Measurements from ENCODE around the gene SRBD1.

SRBD1 gene

DNA sequence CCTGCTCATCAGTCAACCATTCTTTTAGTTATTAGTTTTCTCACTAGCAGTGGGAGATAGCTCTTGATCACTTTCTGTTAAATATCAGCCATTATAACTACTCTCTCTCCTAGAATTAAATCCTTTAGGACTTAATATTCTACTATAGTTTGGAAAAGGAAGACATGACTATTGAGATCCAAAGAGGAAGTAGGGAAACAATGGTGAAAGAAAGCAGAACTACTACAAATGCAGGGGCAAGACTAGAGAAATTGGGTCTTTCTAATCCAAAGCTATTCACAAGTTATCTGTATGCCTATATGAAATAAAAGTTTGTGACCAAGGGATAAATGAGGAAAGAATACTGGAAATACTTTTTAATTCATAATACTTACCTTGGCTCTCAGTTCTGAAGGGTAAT lies 65.1 kb downstream of the SRBD1 start:
- no peak for DNase-seq (ENCODE audit: low read depth)

DNA sequence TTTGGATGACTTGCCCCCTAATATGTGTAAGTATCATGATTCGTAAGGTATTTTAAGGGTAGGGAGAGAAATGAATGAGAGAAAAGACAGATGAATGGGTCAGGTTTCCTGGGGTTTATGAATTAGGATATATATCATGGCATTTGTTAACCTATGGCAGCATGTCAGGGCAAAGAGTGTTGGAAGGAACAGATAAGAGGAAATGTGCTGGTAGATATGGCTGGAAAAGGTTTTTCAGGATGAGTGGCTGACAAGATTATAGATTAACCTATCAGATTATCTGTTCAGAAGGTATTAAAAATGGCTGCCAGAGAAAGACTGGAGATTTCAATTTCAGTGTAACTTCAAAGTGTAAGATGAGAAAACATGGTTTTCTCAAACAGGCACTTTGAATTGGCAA lies 67.8 kb downstream of the SRBD1 start:
- DNase-seq (ENCODE audit: low read depth): no peak

DNA sequence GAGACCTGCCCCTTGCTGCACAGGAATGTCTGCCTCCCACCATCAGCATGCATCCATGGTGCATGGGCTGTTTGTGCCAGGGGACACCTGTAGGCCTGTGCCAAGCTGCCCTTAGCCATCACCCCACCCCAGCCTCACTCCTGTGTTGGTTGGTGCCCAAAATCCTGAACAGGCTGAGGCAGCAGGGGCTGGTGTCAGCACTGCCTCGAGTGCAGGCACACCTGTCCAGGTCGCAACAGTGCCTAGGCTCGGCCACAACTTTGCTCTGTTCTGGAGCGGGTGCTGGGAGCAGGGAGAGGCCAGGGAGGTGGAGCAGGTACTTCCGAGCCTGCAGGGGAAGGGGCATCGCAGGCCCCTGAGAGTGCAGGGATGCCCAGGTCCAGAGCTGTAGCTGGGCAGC lies 69.1 kb downstream of the SRBD1 start:
- DNase-seq (ENCODE audit: low read depth): no peak

DNA sequence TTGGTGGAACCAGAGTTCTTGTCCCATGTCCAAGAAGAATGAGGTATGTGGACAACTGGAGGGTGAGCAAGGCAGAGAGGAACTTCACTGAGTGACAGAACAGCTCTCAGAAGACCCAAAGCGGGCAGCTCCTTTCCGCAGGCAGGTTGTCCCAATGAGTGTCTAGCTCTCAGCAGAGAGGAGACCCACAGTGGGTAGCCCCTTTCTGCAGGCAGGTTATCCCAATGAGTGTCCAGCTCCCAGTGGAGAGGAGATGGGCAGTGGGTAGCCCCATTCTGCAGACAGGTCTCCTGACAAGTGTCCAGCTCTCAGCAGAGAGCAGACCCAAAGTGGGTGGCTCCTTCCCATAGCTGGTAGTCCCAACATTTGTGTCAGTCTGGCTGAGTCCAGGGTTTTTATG lies 69.6 kb downstream of the SRBD1 start:
- DNase-seq (ENCODE audit: low read depth): no peak

DNA sequence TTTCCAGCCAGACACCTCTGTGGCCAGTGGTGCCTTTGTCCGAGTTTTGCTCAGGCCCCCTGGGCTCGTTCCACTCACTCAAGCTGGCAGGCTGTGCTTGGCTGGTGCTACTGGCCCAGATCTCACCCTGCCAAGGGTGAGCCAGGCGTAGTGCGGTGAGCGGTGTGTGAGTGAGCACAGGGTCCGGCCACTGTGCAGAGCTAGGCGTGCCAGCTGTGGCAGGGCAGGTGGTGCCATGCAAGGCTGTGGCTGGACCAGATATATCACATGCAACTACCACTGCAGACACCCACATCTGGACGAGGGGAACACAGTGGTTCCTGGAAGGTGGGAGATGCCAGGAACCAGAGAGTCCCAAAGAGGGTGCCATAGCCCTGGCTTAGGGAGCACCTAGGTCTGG lies 70.1 kb downstream of the SRBD1 start:
- DNase-seq (ENCODE audit: low read depth): no peak

DNA sequence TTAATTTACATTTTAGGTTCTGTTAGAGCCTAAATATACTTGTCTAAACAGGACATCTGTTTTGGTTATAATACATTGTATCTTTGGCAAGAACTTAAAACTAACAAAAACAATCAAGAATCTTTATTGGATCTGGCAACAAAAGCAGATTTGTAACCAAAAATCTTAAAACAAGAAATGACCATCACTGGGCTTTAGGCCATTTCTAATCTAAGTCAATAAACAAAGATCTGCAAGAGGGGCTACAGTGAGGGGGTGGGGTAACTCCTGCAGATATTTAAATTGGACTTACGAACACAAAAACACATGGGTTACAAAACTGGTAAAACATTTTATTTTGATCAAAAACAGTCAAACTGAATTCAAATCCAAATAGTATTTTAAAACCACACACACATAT lies 77.3 kb downstream of the SRBD1 start:
- DNase-seq (ENCODE audit: low read depth): no peak

DNA sequence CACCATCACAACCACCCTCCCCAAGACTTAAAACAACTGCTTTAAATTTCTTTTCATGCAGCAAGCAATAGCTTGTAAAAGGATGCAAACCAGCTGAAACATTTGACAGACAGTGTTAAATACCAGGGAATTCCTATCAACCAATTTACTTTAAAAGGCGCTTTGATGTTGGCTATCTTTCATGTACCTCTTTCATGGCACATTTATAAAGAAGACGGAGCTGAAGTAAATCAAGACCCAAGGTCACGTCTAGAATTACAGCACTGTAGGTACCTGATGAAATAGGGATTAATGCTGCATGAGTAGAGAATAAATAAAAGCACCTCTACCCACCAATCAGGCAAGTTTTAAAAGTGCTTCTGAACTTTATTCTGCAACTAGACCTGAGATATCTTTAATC lies 78.9 kb downstream of the SRBD1 start:
- DNase-seq (ENCODE audit: low read depth): no peak

DNA sequence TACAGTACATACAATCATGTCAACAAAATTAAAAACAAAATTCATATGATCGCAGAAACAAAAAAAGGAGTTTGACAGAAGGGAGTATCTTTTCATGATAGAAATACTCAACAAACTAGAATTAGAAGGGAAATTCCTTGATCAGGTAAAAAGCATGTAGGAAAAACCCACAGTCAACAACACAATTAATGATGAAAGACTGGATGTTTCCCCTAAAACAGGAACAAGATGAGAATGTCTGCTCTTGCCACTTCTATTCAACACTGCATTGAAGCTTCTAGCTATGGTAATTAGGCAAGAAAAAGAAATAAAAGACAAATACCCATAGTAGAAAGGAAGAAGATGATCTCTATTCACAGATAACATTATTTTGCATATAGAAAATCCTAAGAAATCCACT lies 87.1 kb downstream of the SRBD1 start:
- no peak for DNase-seq (ENCODE audit: low read depth)

DNA sequence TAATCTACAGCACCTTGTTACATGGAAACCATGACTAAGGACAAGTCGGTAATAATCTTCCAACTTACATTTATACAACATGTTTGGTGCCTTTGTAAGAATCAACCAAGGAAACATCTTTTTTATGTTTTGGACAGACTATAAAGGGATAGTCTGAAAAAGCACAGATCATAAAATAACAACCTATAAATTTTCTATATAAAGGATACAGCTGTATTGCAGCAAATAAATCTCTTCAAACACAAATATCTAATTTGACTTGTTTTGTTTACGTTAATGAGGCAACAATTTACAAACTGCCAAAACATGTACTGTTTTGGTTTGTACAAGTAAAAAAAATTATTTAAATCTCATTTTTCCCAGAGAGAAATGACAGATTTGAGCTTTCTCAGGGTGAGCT lies 92.5 kb downstream of the SRBD1 start:
- no peak for DNase-seq (ENCODE audit: low read depth)

DNA sequence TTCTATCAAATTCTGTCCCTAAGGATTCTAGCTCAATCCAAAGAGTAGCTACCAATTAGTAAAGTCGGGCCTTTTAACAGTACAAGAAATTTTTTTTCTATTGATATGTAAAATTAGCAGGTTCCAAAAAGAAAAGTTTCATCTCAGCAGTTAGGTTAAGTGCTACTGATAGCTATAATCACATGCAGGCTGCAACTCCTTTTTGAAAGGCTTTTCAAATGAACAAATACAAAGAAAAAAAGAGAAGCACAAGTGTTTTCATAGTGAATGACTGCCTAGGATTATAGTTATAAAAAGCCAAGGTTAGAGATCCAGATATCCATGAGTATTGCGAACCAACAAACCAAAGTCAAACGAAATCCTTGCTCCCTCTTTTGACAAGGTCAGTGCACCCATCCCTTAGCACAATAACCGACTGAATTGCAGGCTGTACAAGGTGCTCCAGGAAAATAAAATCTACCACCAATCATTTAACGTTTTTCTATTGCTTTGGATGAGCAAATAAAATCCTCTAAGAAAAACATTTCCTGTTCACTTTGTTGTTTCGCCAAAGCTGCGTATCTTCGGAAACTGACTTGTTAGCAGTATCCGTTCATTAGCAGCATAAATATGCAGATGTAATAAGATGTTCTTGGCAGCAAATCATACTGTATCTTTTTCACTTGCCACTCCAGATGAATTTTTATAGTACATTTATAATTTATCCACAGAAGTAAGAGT lies 100.2 kb downstream of the SRBD1 start:
- no peak for DNase-seq (ENCODE audit: low read depth)

DNA sequence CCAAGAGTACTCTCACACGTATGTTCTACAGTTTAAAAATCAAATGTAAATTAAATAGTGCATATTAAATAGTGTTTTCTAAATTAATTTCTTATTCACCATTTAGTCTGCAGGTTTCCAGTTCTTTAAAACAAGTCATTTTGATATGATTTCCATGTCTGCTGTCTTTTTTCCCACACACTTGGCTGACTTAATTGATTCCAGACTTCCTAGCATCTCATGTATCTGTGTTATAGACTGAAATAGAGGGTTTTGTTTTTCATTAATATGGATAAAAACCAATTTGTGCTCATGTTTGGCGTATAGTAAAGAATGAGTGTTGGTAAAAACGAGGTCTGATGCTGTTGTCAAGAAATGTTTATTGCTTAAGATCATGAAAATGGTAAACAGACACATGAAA lies 104.3 kb downstream of the SRBD1 start:
- no peak for DNase-seq (ENCODE audit: low read depth)

DNA sequence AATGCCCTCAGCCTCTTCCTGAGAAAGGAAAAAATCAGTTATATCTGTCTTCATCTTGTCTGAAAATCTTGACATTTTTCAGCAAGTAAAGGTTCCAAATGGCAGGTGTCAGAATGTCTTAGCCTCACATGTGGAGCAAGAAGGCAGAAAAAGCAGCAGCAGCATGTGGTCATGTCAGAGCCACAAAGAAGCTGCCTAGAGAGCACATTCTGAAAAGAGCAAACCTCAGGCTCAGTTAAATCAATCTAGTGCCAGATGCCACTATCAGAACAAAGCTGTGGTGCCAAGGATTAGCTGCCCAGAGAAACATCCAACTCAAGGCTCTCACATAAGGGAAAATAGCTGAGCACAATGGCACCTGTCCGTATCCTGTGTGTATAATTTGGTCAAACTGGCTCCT lies 105.9 kb downstream of the SRBD1 start:
- no peak for DNase-seq (ENCODE audit: low read depth)

DNA sequence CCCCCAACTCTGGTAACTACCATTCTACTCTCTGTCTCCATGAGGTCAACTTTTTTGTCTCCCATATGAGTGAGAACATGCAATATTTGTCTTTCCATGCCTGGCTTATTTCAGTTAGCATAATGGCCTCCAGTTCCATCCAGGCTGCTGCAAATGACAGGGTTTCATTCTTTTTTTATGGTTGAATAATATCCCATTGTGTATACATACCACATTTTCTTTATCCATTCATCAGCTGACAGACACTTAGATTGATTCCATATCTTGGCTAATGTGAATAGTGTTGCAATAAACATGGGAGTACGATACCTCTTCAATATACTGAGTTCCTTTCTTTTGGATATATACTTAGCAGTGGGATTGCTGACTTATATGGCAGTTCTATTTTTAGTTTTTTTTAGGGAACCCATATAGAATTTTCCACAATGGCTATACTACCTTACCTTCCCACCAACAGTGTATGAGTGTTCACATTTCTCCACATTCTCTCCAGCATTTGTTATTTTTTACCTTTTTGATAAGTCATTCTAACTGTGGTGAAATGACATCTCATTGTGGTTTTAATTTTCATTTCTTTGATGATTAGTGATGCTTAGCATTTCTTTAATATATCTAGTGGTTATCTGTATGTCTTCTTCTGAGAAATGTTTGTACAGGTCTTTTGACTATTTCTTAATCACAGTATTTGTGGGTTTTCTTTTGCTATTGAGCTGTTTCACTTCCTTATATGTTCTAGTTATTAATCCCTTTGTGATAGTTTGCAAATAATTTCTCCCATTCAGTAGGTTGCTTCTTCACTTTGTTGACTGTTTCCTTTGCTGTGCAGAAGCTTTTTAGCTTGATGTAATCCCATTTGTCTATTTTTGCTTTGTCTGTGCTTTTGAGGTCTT lies 112.2 kb downstream of the SRBD1 start:
- DNase-seq (ENCODE audit: low read depth): no peak

DNA sequence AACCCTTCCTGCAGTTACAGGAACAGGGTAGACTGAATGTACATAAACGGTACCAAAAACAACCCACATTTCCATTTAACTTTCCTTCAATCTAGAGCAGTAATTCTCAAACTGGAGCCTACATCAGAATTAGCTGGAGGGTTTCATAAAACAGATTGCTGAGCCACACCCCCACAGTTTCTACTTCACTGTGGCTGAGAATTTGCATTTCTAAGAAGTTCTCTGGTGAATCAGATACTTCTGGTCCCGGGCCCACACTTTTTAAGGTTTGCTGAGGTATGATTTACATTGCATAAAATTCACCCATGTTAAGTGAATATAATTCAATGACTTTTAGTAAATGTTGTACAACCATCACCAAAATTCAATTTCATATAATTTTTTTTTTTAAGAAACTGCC lies 113.7 kb downstream of the SRBD1 start:
- peak; percentile 25 for DNase-seq (ENCODE audit: low read depth)

DNA sequence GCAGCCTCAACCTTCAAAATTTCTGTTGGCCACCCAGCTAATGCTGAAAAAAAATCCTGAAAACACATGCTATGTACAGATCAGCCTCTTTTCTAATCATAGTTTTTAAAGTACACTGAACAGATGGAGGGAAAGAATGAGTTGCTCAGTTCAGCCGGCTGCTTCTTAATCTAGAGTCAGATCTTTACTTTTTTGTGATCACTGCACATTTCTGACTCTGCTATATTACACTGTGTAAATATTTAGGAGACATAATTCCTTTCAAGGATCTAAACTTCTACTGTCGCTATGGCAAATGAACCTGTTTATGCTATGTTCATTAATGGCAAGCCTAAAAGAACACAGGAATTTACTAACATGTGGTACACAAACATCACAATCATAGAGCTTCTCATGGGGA lies 114.2 kb downstream of the SRBD1 start:
- DNase-seq (ENCODE audit: low read depth): no peak

DNA sequence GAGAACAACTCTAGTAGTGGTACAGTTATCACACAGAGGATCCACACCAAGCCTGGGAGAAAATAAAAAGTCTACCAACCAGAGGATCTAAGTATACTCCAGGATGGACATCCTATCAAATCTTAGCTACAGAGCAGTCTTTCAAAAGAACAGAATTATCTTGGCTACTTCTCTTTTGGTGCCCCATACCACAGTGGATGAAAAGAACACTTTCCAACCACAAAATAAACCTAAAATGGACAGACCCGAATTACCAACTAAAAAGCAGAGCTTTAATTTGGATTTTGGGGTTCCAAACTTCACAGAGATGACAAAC lies 116.1 kb downstream of the SRBD1 start:
- no peak for DNase-seq (ENCODE audit: low read depth)

DNA sequence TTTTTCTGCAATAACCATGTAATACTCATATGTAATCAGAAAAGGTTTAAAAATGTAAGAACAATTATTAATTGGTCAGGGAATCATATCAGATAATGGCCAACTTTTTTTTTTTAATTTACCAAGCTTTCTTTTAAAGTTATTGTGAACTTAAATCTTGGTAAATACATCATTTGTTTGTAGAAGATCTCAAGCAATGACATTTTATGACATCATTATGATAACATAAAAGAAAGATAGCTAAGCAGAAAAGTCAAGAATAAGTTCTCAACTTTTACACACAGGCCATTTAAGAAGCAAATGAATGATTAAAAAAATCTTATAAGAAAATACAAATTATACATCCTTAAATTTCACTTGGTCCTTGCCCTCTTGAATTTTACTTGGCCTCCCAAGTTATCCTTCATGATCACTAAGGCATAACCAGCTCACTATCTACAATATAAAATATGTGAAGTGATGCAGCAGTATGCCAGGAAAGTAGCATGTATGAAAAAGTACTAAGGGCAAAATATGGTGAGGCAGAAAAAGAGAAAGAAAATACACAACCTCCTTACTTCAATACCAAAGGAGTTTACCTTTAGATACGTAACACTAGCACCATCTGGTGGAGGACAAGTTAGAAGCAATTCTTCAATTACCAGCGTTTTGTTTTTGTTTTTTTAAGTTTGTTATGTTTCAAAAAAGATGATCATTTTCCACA lies 116.6 kb downstream of the SRBD1 start:
- DNase-seq (ENCODE audit: low read depth): no peak

DNA sequence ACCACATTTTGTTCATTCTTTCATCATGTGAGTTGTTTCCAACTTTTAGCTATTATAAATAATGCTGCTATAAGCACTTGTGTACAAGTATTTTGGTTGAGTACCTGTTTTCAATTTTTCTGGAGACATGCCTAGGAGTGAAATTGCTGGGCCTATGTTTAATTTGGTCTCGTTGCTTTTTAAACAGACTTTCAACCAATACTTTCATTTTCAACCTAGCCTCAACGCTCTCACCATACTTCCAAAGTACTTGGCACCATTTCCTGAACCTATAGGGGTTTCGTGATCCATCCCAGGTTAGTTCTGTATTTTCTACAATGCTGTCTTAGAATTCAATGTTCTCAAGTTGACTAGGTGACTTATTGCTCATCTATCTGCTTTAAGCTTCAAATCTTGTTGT lies 126.1 kb downstream of the SRBD1 start:
- DNase-seq (ENCODE audit: low read depth): no peak

DNA sequence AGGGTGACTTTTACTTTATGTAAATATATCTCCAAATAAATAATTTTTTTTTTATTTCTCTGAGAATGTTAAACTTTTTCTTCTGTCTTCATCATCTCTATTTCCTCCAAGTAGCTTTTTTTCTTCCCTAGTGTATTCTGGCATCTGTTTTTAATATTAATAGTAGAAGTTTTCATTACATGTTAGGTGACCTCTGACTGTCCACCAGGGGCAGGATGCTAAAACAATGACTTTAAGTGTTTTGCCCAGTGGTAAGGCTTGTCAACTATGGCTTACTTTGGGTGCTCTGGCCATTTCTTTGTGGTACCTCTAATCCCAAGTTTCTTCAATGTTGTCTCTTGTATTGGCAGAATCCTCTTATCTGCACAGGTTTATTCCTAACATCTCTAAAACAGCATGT lies 127.1 kb downstream of the SRBD1 start:
- DNase-seq (ENCODE audit: low read depth): no peak

DNA sequence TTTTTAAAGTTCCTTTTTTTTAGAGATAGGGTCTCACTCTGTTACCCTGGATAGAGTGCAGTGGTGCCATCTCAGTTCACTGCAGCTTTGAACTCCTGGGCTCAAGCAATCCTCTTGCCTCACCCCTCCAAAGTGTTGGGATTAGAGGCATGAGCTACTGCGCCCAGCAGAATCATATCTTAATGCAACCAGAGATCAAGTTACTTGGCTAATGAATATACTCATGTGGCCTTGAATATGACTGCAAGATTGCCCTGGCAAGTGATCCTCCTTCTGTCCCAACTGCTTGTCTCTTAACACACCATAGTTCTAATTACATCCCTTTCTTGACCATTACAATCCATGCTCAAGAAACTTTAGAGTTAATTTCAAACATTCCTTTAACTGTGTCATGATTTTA lies 133.5 kb downstream of the SRBD1 start:
- no peak for DNase-seq (ENCODE audit: low read depth)

DNA sequence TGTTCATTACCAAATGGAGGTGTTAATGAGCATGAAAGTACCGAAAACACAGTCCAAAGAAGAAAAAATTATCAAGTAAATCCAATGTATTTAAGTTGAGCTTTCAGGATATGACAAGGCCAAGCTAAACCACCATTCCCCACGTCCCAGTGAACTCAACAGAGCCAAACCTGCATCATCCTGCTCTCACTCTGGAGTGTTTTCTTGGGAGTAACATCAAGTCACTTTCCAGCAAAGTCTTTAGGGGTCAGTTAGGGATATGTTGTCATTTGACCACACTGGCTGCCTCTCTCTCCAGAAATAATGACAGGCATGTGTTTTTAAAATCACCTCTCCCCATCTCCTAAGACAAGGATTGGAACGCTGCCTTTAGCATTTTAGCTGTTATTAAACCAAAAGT lies 140.5 kb downstream of the SRBD1 start:
- no peak for DNase-seq (ENCODE audit: low read depth)

DNA sequence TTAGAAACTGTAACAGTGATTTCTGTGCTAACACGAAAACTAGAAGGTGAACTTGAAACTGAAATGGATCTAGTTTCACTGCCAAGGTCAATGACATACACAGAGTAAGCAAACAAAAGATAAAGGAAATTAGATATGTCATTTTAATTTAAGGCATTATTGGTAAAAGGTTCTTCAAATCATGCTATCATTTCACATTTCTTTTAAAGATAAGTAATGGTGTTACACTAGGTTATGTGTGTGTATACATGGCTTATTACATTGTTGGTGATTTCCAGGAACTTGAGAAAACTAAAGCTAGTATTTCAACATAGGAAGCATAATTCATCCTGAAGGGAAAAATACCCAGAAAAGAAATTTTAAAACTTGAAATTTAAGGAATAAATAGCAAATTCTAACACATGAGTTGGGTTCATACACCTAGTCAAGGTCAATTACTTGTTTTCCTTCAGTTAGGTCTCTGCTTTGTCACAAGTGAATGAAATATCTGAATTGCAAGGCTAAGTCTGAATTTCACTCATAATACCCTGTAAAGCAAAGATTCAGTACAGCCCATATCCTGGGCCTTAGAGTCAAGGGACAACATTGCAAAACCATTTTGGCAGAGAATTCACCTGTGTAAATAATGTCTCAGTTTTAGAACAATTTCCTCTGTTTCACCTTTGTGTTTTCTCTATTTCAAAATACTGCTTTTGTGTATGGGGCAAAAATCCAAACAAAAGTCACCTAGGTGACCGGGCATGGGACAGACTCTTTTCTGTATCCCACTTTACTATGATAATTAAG lies 141.6 kb downstream of the SRBD1 start:
- no peak for DNase-seq (ENCODE audit: low read depth)

Measured in activated T-cell treated with anti-CD3 and anti-CD28 coated beads for 48 hours (primary cell).